NCI-H2171 (cell line): ENCODE measurements around the gene ZC3H7B.
"Not testable (repeated sequence)": the region's sequence is repeated elsewhere in the genome, so short reads cannot be mapped to it uniquely, and the experiment has no call there.

Source experiments
- DNase-seq: peaks from one replicate; lab custom pipeline; 2025; lab: John Stamatoyannopoulos, UW

Gene ZC3H7B

GRCh38 chr22:41301085-41302020 is at the start of gene ZC3H7B:
Gene ZC3H7B, plus strand, starts transcription at chr22:41301525. Its CDS starts 19,136 bp downstream, at chr22:41320661.
- DNase-seq, result peak; percentile 91

GRCh38 chr22:41252365-41252764 is 49.0 kb upstream of the ZC3H7B start:
- no peak for DNase-seq

GRCh38 chr22:41254230-41254629 is 47.1 kb upstream of the ZC3H7B start:
- DNase-seq, result no peak

- no peak for DNase-seq
Observed at GRCh38 chr22:41256254-41257253, 44.8 kb upstream of the ZC3H7B start.

GRCh38 chr22:41257696-41258095 is 43.6 kb upstream of the ZC3H7B start:
- no peak for DNase-seq

GRCh38 chr22:41259756-41260155 is 41.6 kb upstream of the ZC3H7B start:
- not testable (repeated sequence) for DNase-seq

- DNase-seq, result no peak
Observed at GRCh38 chr22:41260871-41261270, 40.5 kb upstream of the ZC3H7B start.

- no peak for DNase-seq
Observed at GRCh38 chr22:41261541-41262249, 39.6 kb upstream of the ZC3H7B start.

GRCh38 chr22:41262250-41262765 is 39.0 kb upstream of the ZC3H7B start:
- no peak for DNase-seq

GRCh38 chr22:41263704-41264103 is 37.6 kb upstream of the ZC3H7B start:
- DNase-seq, result no peak

GRCh38 chr22:41264408-41264941 is 36.9 kb upstream of the ZC3H7B start:
- no peak for DNase-seq

GRCh38 chr22:41267958-41268357 is 33.4 kb upstream of the ZC3H7B start:
- DNase-seq, result no peak

GRCh38 chr22:41271787-41272186 is 29.5 kb upstream of the ZC3H7B start:
- no peak for DNase-seq

- DNase-seq, result no peak
Observed at GRCh38 chr22:41273128-41273527, 28.2 kb upstream of the ZC3H7B start.

GRCh38 chr22:41274856-41275255 is 26.5 kb upstream of the ZC3H7B start:
- DNase-seq, result no peak

GRCh38 chr22:41280065-41280464 is 21.3 kb upstream of the ZC3H7B start:
- no peak for DNase-seq

- DNase-seq, result no peak
Observed at GRCh38 chr22:41280854-41281253, 20.5 kb upstream of the ZC3H7B start.

- DNase-seq, result no peak
Observed at GRCh38 chr22:41284465-41284864, 16.9 kb upstream of the ZC3H7B start.

GRCh38 chr22:41285441-41285819 is 15.9 kb upstream of the ZC3H7B start:
- peak; percentile 63 for DNase-seq

- peak; percentile 99 for DNase-seq
Observed at GRCh38 chr22:41285820-41286638, 15.3 kb upstream of the ZC3H7B start, which contains the start of gene RANGAP1. Gene RANGAP1, minus strand, starts transcription at chr22:41286187. Its CDS starts 5,143 bp downstream, at chr22:41281044.
